Immature natural killer cell (primary cell): ENCODE data around the gene ZFYVE28. TPM values are rescaled to one million over a fixed set of nuclear protein-coding genes. Genes with fewer than 3 reads are reported as not detected.

Experiments used
- DNase-seq, 3 donors: peaks; one replicate each; pipeline ENCODE4 v3.0.0; 2022; ENCODE audit warnings: mixed read lengths in 1 of 3
- H3K27ac Mint-ChIP-seq, 6 donors: one replicate each; pipeline ENCODE4 v1.8.0; 2020; ENCODE audit warnings: mixed read lengths in 6 of 6, mild to moderate bottlenecking in 5 of 6, inconsistent platforms in 4 of 6, moderate library complexity in 3 of 6
- H3K27me3 Mint-ChIP-seq, 3 donors: one replicate each; pipeline ENCODE4 v1.8.0; 2020 to 2021; ENCODE audit warnings: low read depth in 3 of 3, mild to moderate bottlenecking in 3 of 3, mixed read lengths in 3 of 3, moderate library complexity in 3 of 3, inconsistent platforms in 1 of 3
- H3K36me3 Mint-ChIP-seq, 3 donors: one replicate each; pipeline ENCODE4 v1.8.0; 2020; ENCODE audit warnings: mixed read lengths in 3 of 3, inconsistent platforms in 2 of 3, mild to moderate bottlenecking in 2 of 3
- H3K4me1 Mint-ChIP-seq, 2 donors: one replicate each; pipeline ENCODE4 v1.8.0; 2020; ENCODE audit warnings: inconsistent platforms in 2 of 2, mild to moderate bottlenecking in 2 of 2, mixed read lengths in 2 of 2, moderate library complexity in 1 of 2
- H3K4me3 Mint-ChIP-seq, 5 donors: one replicate each; pipeline ENCODE4 v1.8.0; 2020; ENCODE audit warnings: mild to moderate bottlenecking in 5 of 5, mixed read lengths in 5 of 5, inconsistent platforms in 3 of 5, moderate library complexity in 3 of 5
- H3K9me3 Mint-ChIP-seq, 6 donors: one replicate each; pipeline ENCODE4 v1.8.0; 2020; ENCODE audit warnings: mild to moderate bottlenecking in 6 of 6, mixed read lengths in 6 of 6, inconsistent platforms in 4 of 6, moderate library complexity in 3 of 6
- polyA plus RNA-seq, 3 donors: library from polyadenylated mRNA; unstranded; fragments of 300-500 nt; fragmentation: Illumina TruSeq; gene quantifications; one replicate each; pipeline ENCODE4 v1.2.3, GENCODE V29; 2021

ZFYVE28 gene
- polyA plus RNA-seq, 3 donors from 2014 or later = 11.9 to 17.5 (median 14.4) TPM

DNA sequence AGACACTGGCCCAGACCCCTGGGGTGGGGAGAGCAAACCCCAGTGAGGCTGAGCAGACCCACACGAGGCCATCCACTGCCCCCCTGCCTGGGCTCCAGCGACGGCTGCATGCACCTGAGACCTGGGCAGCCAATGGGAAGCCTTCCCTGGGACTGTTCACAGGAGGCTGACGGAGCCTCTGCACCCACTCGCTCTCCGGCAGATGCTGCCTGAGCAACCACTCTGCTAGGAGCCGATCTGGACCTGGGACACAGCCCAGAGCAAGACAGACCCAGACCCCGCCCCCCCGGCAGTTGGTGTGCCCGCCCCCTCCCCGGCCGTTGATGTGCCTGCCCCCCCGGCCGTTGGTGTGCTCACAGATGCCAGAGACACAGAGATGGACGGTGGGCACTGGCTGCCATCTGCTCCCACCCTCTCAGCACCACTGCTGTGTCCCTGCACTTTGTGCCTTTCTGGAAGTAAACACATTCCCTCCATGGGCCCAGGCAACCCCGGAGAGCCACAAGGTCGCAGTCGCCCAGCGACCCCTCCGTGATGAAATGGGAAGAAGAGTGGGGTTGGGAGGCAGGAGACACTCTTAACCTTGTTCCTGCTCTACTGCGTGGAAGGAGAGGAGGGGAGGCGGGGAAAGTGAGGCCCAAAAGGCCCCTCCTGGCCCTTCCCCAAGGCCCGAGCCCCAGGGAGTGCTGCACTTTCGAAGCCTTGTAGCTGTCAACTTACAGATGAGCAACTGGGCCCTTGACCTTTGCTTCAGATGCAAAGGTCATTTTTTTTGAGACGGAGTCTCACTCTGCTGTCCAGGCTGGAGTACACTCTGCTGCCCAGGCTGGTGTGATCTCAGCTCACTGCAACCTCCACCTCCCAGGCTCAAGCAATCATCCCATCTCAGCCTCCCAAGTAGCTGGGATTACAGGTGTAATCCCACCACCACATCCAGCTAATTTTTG, 62.0 kb downstream of the ZFYVE28 start:
- H3K27me3 Mint-ChIP-seq = peaks cover 0 to 5% (median 2%) of the 10 kb centered on the region in 3 donors
- no peaks in the 10 kb centered on the region for H3K9me3 Mint-ChIP-seq
- DNase-seq = no peak
- H3K36me3 Mint-ChIP-seq = no peaks in the 10 kb centered on the region
- H3K4me1 Mint-ChIP-seq = peaks cover 27 to 35% of the 10 kb centered on the region in 2 donors
- peak overlapping the region in 5 of 6 donors; percentile 56 to 86 (median 64) for H3K27ac Mint-ChIP-seq
- H3K4me3 Mint-ChIP-seq = no peak overlapping the region

DNA sequence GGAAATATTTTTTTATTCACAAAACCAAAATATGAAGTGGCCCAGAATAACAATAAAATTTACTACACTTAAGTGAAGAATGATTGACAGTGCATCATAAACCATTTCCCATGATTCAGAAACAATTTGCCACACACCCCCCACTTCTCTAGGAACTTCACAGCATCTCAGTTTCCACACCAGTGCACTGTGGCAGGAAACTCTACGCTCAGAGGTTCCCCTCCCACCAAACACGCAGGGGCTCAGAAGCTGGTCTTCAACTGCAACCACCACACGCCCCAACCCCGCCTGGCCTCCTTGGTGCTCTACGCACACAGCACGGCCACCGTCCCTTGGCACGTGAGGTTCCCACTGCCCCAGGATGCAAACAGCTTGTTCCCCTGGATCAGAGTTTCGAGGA, 63.7 kb downstream of the ZFYVE28 start:
- H3K4me1 Mint-ChIP-seq = peaks cover 14 to 29% of the 10 kb centered on the region in 2 donors
- no peaks in the 10 kb centered on the region for H3K9me3 Mint-ChIP-seq
- peaks cover 0 to 5% (median 2%) of the 10 kb centered on the region in 3 donors for H3K27me3 Mint-ChIP-seq
- H3K36me3 Mint-ChIP-seq = no peaks in the 10 kb centered on the region
- peak; percentile 63 to 79 (median 78) for DNase-seq
- peak overlapping the region; percentile 81 to 90 (median 87) for H3K27ac Mint-ChIP-seq
- peak overlapping the region in 4 of 5 donors; percentile 50 to 67 (median 58) for H3K4me3 Mint-ChIP-seq

DNA sequence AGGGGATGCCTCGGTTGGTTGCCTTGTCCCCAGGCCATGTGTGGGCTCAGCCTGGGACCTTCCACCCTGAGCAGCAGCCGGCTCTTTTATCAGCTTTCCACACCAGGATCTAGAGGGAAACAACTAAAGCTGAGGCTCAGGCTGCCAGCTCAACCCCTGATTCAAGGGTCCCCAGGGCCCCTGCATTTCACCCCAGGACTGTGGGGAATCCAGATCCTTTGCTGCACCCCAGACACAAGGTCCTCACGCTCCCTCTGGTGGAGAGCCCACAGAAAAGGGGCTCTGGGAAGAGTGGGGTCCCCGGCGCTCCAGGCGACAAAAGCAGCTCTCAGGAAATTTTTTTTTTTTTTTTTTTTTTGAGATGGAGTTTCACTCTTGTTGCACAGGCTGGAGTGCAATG, 64.3 kb downstream of the ZFYVE28 start:
- Mint-ChIP-seq H3K27me3 (peaks cover 0 to 5% (median 2%) of the 10 kb centered on the region in 3 donors), H3K4me3 (no peak overlapping the region), H3K4me1 (peaks cover 14 to 29% of the 10 kb centered on the region in 2 donors), H3K36me3 (no peaks in the 10 kb centered on the region), H3K27ac (peak overlapping the region in 4 of 6 donors; percentile 86 to 90 (median 88)), H3K9me3 (no peaks in the 10 kb centered on the region)
- DNase-seq = peak in 2 of 3 donors; percentile 21 to 35

DNA sequence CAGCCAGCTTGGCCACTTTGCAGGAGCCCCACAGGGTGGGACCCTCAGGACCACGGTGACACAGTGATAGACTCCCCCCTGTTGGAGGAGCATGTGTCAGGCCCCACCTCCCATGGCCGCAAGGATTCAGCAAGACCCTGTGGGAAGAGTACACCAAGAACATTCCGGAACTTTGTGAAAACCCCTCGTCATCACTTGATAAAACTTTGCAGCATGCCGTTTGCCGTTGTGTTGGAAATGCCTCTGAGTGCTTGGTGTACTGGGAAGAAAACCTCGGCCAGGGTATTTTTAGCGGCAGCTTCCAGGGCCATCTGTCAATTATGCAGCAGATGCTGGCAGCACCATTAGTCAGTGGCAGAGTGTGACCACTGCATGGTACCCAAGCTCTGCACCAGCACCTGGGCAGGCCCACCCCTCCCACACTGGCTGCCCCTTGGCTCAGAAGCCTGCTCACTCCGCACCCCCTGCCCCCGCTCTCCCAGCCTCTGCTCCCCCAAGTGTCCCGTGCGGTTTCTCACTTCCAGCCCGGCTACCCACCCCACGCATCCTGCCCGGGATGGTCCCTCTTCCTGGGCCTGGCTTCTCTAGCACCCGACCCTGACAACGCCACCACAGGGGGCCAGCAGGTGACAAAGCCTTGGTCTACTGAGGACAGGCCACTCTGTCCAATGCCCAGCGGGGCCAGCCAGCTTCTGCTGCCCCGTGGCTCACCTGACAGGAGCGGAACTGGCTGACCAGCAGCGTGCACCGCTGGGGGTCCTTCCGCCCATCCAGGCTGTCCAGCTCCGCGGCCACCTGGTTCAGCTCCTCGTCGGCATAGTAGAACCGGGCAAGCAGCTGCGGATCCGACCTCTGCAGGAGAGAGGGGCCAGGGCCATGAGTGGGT, 65.0 kb downstream of the ZFYVE28 start:
- Mint-ChIP-seq H3K4me3 (no peak overlapping the region), H3K4me1 (peaks cover 14 to 29% of the 10 kb centered on the region in 2 donors), H3K27ac (peak overlapping the region in 4 of 6 donors; percentile 16 to 90 (median 87)), H3K36me3 (no peaks in the 10 kb centered on the region), H3K27me3 (peaks cover 0 to 5% (median 2%) of the 10 kb centered on the region in 3 donors), H3K9me3 (no peaks in the 10 kb centered on the region)
- DNase-seq = no peak

DNA sequence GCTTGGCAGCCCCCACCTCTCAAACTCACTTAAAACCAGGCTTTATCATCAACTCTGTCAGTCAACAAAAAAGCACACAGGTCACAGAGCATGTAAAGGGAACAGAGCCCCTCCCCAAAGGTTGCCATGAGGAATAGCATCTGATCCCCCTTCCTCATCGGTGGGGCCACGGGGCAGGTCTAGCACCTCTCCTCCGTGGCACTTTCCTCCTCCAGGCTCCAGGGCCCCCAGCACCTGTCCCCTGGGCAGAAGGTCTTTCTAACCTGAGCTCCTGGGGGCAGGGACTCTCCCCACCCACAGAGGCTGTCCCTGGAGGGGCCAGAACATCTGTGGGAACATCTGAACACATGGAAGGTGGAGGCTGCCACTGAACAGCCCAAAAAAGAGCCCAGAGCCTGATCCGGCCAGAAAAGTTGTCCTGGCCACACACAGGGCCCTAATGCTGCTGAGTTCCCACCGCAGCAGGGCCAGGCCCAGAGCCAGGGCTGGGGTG, 65.7 kb downstream of the ZFYVE28 start:
- Mint-ChIP-seq H3K4me1 (peaks cover 16 to 28% of the 10 kb centered on the region in 2 donors), H3K36me3 (no peaks in the 10 kb centered on the region), H3K4me3 (peak overlapping the region in 1 of 5 donors; percentile 25), H3K9me3 (no peaks in the 10 kb centered on the region), H3K27me3 (peaks cover 0 to 4% (median 2%) of the 10 kb centered on the region in 3 donors), H3K27ac (peak overlapping the region in 3 of 6 donors; percentile 32 to 76 (median 36))
- no peak for DNase-seq

DNA sequence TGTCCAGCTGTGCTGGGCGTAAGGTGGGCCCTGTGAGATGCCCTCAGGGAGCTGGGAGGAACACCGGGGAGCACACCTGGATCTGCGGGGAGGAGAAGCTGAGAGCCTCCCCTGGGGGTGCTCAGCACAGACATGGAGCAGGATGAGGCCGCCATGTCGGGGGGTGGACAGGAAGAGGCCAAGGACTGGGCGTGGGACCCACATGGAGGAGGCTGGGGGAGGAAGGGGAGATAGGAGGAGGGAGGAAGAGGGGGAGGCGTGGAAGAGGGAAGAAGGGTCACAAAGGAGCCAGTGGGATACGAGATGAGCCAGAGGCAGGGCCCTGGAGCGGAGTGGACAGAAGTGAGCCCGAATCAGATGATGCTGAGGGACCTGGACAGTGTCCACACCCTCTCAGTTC, 66.3 kb downstream of the ZFYVE28 start:
- Mint-ChIP-seq H3K4me1 (peaks cover 22 to 30% of the 10 kb centered on the region in 2 donors), H3K27ac (peak overlapping the region in 3 of 6 donors; percentile 32 to 76 (median 56)), H3K27me3 (peaks cover 0 to 2% (median 2%) of the 10 kb centered on the region in 3 donors), H3K9me3 (no peaks in the 10 kb centered on the region), H3K4me3 (peak overlapping the region in 1 of 5 donors; percentile 25), H3K36me3 (no peaks in the 10 kb centered on the region)
- DNase-seq = no peak

DNA sequence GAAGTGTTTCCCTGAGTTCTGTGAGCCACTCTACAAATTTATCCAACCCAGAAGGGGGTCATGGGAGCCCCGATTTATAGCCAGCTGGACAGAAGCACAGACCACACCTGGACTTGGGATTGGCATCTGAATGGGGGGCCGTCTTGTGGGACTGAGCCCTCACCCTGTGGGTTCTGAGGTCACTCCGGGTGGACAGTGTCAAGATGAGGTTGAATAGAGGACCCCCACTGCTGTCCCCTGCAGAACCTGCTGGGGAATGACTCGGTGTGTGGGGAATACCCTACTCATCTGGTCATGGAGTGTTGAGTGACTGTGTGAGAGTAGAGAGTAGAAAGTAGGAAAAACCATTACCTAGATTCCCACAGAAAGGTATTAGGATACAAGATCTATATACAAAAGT, 67.5 kb downstream of the ZFYVE28 start:
- Mint-ChIP-seq H3K4me3 (no peak overlapping the region), H3K36me3 (no peaks in the 10 kb centered on the region), H3K4me1 (peaks cover 25 to 28% of the 10 kb centered on the region in 2 donors), H3K27ac (peak overlapping the region in 1 of 6 donors; percentile 35), H3K9me3 (no peaks in the 10 kb centered on the region), H3K27me3 (peaks cover 0 to 2% (median 2%) of the 10 kb centered on the region in 3 donors)
- no peak for DNase-seq

DNA sequence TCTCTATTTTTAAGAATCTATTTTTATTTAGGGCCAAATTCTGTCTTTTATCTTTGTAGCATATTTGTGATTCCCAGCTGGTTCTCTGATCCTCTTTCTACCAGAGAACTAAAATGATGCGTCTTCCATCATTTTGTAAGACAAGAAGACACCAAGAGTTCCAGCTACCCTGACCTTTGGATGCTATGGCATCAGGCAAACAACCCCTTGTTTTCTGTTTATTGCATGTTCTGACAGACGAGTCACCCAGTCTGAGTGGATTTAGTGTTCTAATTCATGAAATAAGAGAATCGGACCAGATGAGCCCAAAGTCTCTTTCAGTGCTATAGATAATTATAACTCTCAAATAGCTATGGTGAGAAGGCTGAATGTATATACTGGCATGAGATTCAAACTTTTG, 69.7 kb downstream of the ZFYVE28 start:
- Mint-ChIP-seq H3K36me3 (peaks cover 6 to 11% (median 10%) of the 10 kb centered on the region in 3 donors), H3K9me3 (peaks cover 0 to 2% (median 0%) of the 10 kb centered on the region in 6 donors), H3K4me3 (no peak overlapping the region), H3K27ac (no peak overlapping the region), H3K4me1 (peaks cover 12% of the 10 kb centered on the region in 2 donors), H3K27me3 (peaks cover 0 to 2% (median 0%) of the 10 kb centered on the region in 3 donors)
- DNase-seq = no peak

DNA sequence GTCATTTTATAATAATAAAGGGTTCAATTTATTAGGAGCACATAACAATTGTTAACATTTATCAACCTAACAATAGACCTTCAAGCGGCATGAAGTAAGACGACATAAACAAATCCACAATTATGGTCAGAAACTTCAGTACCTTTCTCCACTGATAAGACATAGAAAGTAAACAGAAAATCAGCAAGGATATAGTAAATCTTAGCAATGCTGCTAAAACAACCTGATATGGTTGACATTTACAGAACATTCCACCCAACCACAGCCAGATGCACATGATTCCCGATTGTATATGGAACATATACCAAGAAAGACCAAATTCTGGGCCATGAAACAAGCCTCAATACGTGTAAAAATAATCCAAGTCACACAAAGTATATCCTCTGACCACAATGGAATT, 71.3 kb downstream of the ZFYVE28 start:
- Mint-ChIP-seq H3K4me3 (no peak overlapping the region), H3K36me3 (peaks cover 6 to 14% (median 13%) of the 10 kb centered on the region in 3 donors), H3K9me3 (peaks cover 0 to 2% (median 0%) of the 10 kb centered on the region in 6 donors), H3K27me3 (peaks cover 0 to 3% (median 0%) of the 10 kb centered on the region in 3 donors), H3K27ac (peak overlapping the region in 4 of 6 donors; percentile 1 to 73 (median 32)), H3K4me1 (peaks cover 5 to 12% of the 10 kb centered on the region in 2 donors)
- DNase-seq = no peak

DNA sequence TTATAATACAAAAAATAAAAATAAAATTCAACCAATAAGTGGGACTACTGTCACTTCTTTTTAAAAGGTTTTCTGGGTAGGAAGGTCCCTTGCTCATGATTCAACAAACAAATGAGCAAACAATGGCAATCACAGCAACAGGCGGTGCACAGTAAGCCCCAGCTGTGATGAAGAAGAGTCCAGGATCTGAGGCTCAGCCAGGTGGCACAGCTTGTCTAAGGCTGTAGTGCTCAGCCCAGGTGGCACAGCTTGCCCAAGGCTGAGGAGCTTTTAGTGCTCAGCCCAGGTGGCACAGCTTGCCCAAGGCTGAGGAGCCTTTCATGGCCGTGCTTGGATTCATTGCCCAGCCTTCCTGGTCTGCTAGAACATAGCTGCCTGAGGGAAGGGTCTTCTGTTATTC, 75.0 kb downstream of the ZFYVE28 start:
- Mint-ChIP-seq H3K4me3 (no peak overlapping the region), H3K9me3 (peaks cover 0 to 2% (median 0%) of the 10 kb centered on the region in 6 donors), H3K27ac (no peak overlapping the region), H3K4me1 (peaks cover 5 to 12% of the 10 kb centered on the region in 2 donors), H3K27me3 (peaks cover 0 to 4% (median 3%) of the 10 kb centered on the region in 3 donors), H3K36me3 (peaks cover 6 to 21% (median 21%) of the 10 kb centered on the region in 3 donors)
- DNase-seq = no peak

DNA sequence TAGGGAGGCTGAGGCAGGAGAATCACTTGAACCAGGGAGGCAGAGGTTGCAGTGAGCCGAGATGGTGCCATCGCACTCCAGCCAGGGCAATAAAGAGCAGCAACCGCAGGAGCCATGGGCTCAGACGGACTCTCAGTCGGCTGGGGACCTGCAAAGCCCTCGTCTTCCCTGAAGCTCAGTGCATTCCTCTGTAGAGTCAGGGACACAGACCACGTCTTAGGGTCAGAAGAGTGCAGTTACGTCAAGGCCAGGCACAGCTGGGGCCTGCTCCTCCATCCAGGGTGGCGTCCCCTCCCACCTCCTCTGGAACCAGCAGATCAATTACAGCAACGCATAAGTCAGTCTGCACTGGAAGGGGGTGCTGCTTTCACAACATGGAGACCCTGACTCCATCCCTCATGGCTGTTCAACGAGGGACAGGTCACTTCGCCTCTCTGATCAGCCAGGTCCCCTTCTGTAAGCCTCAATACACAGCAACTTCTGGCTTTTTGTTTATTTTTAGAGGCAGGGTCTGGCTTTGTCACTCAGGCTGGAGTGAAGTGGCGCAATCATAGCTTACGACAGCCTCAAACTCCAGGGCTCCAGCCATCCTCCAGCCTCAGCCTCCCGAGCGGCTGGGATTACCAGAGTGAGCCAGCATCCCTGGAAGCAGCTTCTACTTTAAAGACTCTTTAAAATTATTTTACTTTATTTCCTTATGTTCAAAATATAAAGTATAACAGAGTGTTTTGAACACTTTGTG, 76.4 kb downstream of the ZFYVE28 start:
- peaks cover 0 to 2% (median 0%) of the 10 kb centered on the region in 6 donors for H3K9me3 Mint-ChIP-seq
- H3K4me3 Mint-ChIP-seq = no peak overlapping the region
- peaks cover 2% of the 10 kb centered on the region in 2 donors for H3K4me1 Mint-ChIP-seq
- peaks cover 0 to 4% (median 3%) of the 10 kb centered on the region in 3 donors for H3K27me3 Mint-ChIP-seq
- DNase-seq = no peak
- no peak overlapping the region for H3K27ac Mint-ChIP-seq
- peaks cover 6 to 29% (median 29%) of the 10 kb centered on the region in 3 donors for H3K36me3 Mint-ChIP-seq

DNA sequence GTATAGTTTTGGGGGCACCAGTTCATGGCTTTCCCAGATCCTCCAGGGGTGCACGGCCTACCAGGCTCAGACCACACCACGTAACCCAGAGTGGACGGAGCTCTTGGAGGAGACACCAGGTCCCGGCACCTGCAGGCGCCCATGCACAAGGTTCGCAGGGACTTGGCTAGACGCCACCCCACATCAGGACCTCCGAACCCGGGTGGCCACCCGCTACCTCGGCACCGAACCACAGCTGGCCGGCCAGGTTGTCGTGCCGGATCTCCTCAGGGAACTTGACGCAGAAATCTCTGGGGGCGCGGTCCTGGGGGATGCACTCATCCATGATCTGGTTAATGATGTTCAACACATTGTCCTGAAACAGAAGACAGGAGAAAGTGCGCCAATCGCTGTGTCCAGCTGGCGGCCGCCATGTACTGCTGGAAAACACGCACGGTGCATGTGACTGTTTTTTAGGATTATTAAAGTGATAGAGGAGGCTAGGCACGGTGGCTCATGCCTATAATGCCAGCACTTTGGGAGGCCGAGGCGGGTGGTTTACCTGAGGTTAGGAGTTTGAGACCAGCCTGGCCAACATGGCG, 77.1 kb downstream of the ZFYVE28 start:
- peaks cover 10 to 33% (median 33%) of the 10 kb centered on the region in 3 donors for H3K36me3 Mint-ChIP-seq
- H3K27ac Mint-ChIP-seq = no peak overlapping the region
- H3K9me3 Mint-ChIP-seq = peaks cover 0 to 2% (median 0%) of the 10 kb centered on the region in 6 donors
- H3K4me3 Mint-ChIP-seq = no peak overlapping the region
- peaks cover 0 to 4% of the 10 kb centered on the region in 2 donors for H3K4me1 Mint-ChIP-seq
- DNase-seq = no peak
- H3K27me3 Mint-ChIP-seq = peaks cover 0 to 4% (median 3%) of the 10 kb centered on the region in 3 donors
